Activated T-cell treated with anti-CD3 and anti-CD28 coated beads for 24 hours (primary cell): ENCODE measurements around the gene WNT11.
A peak's percentile ranks its signal among the peaks of the same experiment; 100 is the strongest.

Source experiments
- DNase-seq: peaks from one replicate; pipeline ENCODE4 v3.0.0-alpha.2; 2020; ENCODE audit warnings: low read depth

The WNT11 gene

GRCh38 chr11:76153571-76153923, 52.8 kb downstream of the WNT11 start:
- DNase-seq, result no peak

DNA sequence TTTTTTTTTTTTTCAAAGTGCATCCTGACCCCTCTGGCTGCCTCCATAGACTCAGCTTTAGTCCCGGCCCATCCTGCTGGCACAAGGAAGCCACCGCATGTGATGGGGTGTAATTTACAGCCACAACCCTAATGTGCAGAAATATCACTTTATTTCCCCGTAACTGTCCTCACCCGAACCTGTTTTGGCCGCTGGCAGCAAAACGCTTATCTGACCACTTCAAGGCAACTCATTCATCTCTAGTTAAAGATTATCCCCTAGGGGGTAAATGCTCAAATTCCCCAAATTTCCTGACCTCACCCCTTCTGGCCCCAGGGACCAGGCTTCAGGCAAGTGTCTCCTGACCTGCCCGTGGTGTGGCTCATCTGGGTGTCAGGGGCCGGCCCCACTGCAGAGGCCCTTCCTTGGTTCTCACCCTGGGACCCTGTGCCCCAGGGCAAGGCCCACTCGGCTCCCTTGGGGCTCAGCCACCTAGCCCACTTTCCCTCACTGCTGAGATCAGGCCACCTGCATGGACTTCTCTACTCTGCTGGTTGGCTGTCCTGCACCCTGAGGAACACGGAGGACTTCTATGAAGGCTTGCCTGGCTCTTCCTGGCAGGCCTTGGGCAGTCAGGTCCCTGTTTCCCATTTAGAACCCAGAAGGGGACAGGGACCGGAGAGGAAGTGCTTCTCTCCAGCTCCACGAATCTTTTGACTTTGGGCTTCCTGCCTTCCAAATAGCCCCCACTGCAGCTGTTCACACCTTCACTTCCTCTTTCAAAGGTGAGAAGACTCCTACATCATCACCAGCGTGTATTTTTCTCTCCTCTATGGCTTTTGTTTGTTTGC, 53.3 kb downstream of the WNT11 start:
- no peak for DNase-seq

DNA sequence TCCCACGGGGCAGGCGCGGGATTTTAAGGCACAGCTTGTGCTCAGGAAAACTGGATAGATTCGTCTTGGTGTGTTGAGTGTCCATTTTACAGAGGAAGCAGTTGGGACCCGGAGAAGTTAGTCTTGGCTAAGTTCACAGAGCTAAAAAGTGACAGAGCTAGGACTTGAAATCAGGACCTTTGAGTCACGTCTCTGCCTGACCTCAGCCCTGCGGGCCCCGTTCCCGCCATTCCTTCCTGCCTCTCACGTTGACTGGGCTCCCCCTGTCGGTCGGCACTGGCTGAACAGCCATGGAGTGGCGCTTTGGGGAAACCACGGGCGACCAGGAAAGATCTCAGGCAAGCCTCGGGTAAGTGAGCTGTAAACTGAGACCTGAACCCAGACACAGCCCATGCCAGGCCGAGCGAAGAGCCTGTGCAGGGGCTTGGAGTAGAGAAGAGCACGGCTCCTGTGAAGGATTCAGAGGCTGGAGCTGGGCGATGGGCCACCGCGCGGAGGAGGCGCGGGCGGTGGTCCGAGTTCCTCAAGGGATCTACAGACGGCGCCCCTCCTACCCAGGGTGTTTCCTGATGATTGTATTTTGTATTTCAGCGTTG, 54.1 kb downstream of the WNT11 start:
- DNase-seq, result peak; percentile 78

- DNase-seq, result no peak
Observed at GRCh38 chr11:76151556-76152085, 54.7 kb downstream of the WNT11 start.

DNA sequence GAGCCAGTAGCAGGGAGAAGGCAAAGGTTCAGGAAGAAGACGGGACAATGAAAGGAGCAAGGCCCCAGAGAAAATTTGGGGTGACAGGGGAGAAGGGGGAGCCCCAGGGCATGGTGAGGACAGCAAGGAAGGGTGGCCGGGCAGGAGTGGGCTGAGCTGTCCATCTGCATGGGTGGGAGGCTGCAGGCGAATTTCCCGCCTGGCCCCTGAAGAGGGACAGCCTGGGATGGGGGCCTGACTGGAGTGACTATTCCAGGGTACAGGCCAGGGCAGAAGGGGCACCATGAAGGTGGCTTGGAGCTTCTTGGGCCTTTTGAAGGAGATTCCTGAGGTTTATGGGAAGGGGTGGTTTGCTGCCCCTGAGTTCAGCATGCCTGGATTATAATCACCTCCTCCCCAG, 56.2 kb downstream of the WNT11 start:
- DNase-seq, result no peak

- DNase-seq, result no peak
Observed at GRCh38 chr11:76149713-76150112, 56.6 kb downstream of the WNT11 start.

DNA sequence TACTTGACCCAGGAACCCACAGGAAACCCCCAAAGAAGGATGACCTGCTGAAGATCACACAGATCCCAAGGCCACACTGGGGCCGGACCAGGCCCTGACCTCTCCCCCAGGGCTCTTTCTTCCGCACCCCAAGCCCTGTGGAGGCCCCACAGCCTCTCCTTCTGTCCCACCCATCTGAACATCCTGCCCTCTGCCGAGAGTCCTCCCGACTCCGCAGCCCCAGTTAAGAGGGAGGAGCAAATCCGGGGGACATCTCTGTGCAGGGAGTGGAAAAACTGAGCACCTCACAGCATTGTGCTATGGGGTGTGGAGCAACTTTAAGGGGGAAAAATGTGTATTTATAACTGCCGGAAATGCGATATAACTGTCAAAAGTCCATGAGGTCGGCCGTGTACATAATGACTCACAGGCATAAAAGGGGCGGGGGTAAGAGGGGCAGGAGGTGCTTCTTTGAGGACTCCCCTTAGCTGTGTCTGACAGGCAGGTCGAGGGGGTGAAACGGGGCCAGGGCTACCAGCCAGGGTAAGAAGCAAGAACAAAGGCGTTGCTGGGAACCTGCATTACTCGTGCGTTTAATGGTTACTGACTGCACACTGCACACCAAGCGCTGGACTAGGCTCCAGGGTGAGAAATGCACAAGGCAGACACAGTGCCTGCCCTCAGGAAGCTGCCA, 57.2 kb downstream of the WNT11 start:
- no peak for DNase-seq

GRCh38 chr11:76148231-76148630, 58.1 kb downstream of the WNT11 start:
- DNase-seq, result no peak

DNA sequence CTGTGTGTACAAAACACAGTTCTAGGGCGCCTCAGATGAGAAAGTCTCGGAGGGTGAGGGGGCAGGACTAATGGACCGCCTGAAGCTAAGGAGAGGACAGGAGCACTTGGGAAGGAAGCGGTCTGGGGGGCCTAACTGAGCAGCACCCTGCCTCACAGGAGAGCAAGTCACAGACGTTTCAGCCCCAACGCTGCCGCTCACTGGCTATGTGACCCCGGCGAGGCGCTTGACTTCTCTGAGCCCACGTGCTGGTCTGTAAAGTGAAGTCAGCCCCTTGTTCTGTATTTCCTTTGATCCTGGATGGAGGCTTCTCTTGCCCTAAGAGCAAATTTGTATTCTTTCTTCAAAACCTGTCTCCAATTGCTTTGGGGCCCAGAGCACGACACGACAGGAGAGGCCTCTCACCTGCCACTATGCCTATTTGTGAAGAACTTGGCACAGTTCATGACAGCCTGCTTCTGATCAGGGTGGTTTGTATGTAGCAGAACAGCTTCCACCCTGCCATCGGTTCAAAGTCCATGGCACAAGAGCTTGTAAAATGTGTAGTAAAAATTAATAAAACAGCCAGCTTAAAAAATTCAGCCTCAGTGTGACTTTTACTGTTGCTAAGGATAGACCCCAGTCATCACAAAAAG, 59.1 kb downstream of the WNT11 start:
- DNase-seq, result no peak

GRCh38 chr11:76143274-76143673, 63.0 kb downstream of the WNT11 start:
- no peak for DNase-seq

DNA sequence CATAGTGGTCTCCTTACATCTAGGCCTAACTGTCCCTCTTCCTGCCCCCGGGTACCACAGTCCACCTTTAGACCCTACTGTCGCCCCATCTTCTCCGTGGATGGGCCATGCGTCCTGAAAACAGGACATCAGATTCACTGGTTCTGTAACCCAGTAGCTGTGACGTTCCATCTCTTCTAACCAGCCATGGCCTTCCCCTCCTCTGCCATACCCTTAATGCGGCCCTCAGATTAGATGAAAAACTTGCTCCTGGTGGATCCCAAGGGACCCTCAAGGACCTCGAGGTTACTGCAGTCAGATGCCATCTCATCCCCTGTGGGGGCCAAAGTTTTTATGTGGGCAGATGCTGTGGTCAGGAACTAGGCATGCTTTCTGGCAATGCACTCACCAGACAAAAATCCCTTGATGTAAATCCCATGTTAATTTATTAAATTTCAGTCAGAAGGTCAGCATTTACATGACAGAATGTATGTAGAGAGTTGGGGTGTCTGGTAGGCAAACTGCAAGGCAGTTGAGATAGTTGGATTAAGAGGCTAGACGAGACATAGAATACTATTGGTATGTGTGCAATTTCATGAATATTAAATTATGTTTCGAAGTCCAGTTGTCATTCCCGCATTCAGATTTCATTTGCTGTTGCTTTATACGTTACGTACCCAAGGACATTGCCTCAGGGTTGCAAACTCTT, 64.3 kb downstream of the WNT11 start:
- no peak for DNase-seq

DNA sequence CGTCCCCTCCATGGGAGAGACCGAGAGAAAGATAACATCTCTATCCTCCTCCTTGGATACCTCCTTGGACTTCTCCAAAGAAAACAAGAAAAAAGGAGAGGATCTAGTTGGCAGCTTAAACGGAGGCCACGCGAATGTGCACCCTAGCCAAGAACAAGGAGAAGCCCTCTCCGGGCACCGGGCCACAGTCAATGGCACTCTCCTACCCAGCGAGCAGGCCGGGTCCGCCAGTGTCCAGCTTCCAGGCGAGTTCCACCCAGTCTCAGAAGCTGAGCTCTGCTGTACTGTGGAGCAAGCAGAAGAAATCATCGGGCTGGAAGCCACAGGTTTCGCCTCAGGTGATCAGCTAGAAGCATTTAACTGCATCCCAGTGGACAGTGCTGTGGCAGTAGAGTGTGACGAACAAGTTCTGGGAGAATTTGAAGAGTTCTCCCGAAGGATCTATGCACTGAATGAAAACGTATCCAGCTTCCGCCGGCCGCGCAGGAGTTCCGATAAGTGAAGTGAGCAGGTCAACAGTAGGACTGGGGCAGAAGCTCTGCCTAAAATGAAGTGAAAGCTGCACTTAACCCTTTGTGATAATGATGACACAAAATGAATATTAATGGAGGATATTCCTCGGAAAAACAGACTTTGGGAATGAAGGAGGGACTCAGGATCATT, 65.3 kb downstream of the WNT11 start:
- DNase-seq, result no peak

DNA sequence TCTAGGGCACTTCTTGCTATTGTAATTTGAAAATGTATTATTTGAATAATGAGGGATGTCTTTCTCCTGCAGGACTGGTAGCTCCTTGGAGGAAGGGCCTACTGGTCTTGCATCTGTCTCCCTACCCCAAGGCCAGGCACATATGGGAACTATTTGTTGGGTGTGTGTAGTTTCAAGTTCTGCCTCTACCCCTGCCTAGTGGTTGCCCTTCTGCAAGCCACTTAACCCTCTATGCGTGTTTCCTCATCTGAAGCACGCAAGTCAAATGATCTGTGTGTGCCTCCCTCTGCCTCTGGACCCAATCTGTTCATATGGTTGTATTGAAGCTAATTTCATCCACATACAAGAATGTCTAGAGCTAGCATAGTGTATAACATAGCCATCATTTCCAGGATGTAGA, 67.0 kb downstream of the WNT11 start:
- no peak for DNase-seq
